HEK293 (cell line): ENCODE measurements around the gene PSMD8.

ENCODE experiments used
- GLI2 ChIP-seq: fragments of 450-650 bp; formaldehyde crosslinking; IDR thresholded peaks from 2 replicates; pipeline ENCODE4; 2017; ENCODE audit warnings: missing biosample characterization, missing genetic modification characterization, low read depth, borderline replicate concordance
- KLF9 ChIP-seq: fragments of 450-650 bp; formaldehyde crosslinking; IDR thresholded peaks from 2 replicates; pipeline ENCODE4 v1.5.1; 2016; ENCODE audit warnings: missing biosample characterization, missing genetic modification characterization, low read depth
- MYNN ChIP-seq: fragments of 450-650 bp; formaldehyde crosslinking; IDR thresholded peaks from 2 replicates; pipeline ENCODE4 v1.5.1; 2016; ENCODE audit warnings: missing biosample characterization, missing genetic modification characterization, borderline replicate concordance
- SCRT1 ChIP-seq: fragments of 450-650 bp; formaldehyde crosslinking; IDR thresholded peaks from 2 replicates; pipeline ENCODE4 v1.5.1; 2016; ENCODE audit warnings: missing biosample characterization, missing genetic modification characterization, borderline replicate concordance
- ZFP41 ChIP-seq: fragments of 450-650 bp; formaldehyde crosslinking; IDR thresholded peaks from 2 replicates; pipeline ENCODE4 v1.5.1; 2016; ENCODE audit warnings: missing biosample characterization, missing genetic modification characterization, borderline replicate concordance
- ZIC2 ChIP-seq: fragments of 450-650 bp; formaldehyde crosslinking; IDR thresholded peaks from 2 replicates; pipeline ENCODE4 v1.5.1; 2016; ENCODE audit warnings: missing biosample characterization, missing genetic modification characterization
- ZNF214 ChIP-seq: fragments of 450-650 bp; formaldehyde crosslinking; IDR thresholded peaks from 2 replicates; pipeline ENCODE4 v1.5.1; 2017; ENCODE audit warnings: missing biosample characterization, mild to moderate bottlenecking, missing genetic modification characterization, borderline replicate concordance
- ZNF221 ChIP-seq: fragments of 450-650 bp; formaldehyde crosslinking; IDR thresholded peaks from 2 replicates; pipeline ENCODE4 v1.5.1; 2017; ENCODE audit warnings: missing biosample characterization, missing genetic modification characterization, borderline replicate concordance
- ZNF24 ChIP-seq: fragments of 450-650 bp; formaldehyde crosslinking; IDR thresholded peaks from 2 replicates; pipeline ENCODE4 v1.5.1; 2016; ENCODE audit warnings: missing biosample characterization, missing genetic modification characterization
- ZNF266 ChIP-seq: fragments of 450-650 bp; formaldehyde crosslinking; IDR thresholded peaks from 2 replicates; pipeline ENCODE4 v1.5.1; 2016; ENCODE audit warnings: missing biosample characterization, missing genetic modification characterization, low read depth
- ZNF302 ChIP-seq: fragments of 450-650 bp; formaldehyde crosslinking; IDR thresholded peaks from 2 replicates; pipeline ENCODE4 v1.5.1; 2016; ENCODE audit warnings: missing biosample characterization, missing genetic modification characterization, low read depth
- ZNF311 ChIP-seq: fragments of 450-650 bp; formaldehyde crosslinking; IDR thresholded peaks from 2 replicates; pipeline ENCODE4 v1.5.1; 2017; ENCODE audit warnings: missing biosample characterization, missing genetic modification characterization, borderline replicate concordance
- ZNF404 ChIP-seq: fragments of 450-650 bp; formaldehyde crosslinking; IDR thresholded peaks from 2 replicates; pipeline ENCODE4 v1.5.1; 2017; ENCODE audit warnings: missing biosample characterization, missing genetic modification characterization
- ZNF433 ChIP-seq: fragments of 450-650 bp; formaldehyde crosslinking; IDR thresholded peaks from 2 replicates; pipeline ENCODE4 v1.5.1; 2016; ENCODE audit warnings: missing biosample characterization, missing genetic modification characterization, low read depth
- ZNF558 ChIP-seq: fragments of 450-650 bp; formaldehyde crosslinking; IDR thresholded peaks from 2 replicates; pipeline ENCODE4 v1.5.1; 2016; ENCODE audit warnings: missing biosample characterization, missing genetic modification characterization
- ZNF660 ChIP-seq: fragments of 450-650 bp; IDR thresholded peaks from 2 replicates; pipeline ENCODE4 v1.5.1; 2018; ENCODE audit warnings: missing biosample characterization, mild to moderate bottlenecking, missing genetic modification characterization
- ZNF747 ChIP-seq: fragments of 450-650 bp; formaldehyde crosslinking; IDR thresholded peaks from 2 replicates; pipeline ENCODE4 v1.5.1; 2016; ENCODE audit warnings: missing biosample characterization, missing genetic modification characterization
- ZNF777 ChIP-seq: fragments of 450-650 bp; formaldehyde crosslinking; IDR thresholded peaks from 2 replicates; pipeline ENCODE4 v1.5.1; 2017; ENCODE audit warnings: missing biosample characterization, missing genetic modification characterization, borderline replicate concordance
- ZNF785 ChIP-seq: fragments of 450-650 bp; formaldehyde crosslinking; IDR thresholded peaks from 2 replicates; pipeline ENCODE4 v1.5.1; 2016; ENCODE audit warnings: missing biosample characterization, missing genetic modification characterization
- ZNF791 ChIP-seq: fragments of 450-650 bp; formaldehyde crosslinking; IDR thresholded peaks from 2 replicates; pipeline ENCODE4 v1.5.1; 2016; ENCODE audit warnings: missing biosample characterization, missing genetic modification characterization
- TF ChIP-seq, protein P1 (sequence below): fragments of 450-650 bp; formaldehyde crosslinking; conservative IDR thresholded peaks from 2 replicates; pipeline ENCODE4 v1.5.1; 2016; ENCODE audit warnings: low read depth, missing biosample characterization, missing genetic modification characterization
- TF ChIP-seq, protein P2 (sequence below): fragments of 450-650 bp; formaldehyde crosslinking; IDR thresholded peaks from 2 replicates; pipeline ENCODE4 v1.5.1; 2016; ENCODE audit warnings: missing biosample characterization, missing genetic modification characterization
- TF ChIP-seq, protein P3 (sequence below): fragments of 450-650 bp; formaldehyde crosslinking; IDR thresholded peaks from 2 replicates; pipeline ENCODE4 v1.5.1; 2016; ENCODE audit warnings: missing biosample characterization, missing genetic modification characterization
- TF ChIP-seq, protein P4 (sequence below): fragments of 450-650 bp; formaldehyde crosslinking; IDR thresholded peaks from 2 replicates; pipeline ENCODE4 v1.5.1; 2017; ENCODE audit warnings: missing biosample characterization, missing genetic modification characterization
- TF ChIP-seq, protein P5 (sequence below): fragments of 450-650 bp; formaldehyde crosslinking; IDR thresholded peaks from 2 replicates; pipeline ENCODE4 v1.5.1; 2016; ENCODE audit warnings: missing biosample characterization, missing genetic modification characterization
- TF ChIP-seq, protein P6 (sequence below): fragments of 450-650 bp; formaldehyde crosslinking; IDR thresholded peaks from 2 replicates; pipeline ENCODE4 v1.5.1; 2017; ENCODE audit warnings: missing biosample characterization, missing genetic modification characterization

Gene PSMD8

DNA sequence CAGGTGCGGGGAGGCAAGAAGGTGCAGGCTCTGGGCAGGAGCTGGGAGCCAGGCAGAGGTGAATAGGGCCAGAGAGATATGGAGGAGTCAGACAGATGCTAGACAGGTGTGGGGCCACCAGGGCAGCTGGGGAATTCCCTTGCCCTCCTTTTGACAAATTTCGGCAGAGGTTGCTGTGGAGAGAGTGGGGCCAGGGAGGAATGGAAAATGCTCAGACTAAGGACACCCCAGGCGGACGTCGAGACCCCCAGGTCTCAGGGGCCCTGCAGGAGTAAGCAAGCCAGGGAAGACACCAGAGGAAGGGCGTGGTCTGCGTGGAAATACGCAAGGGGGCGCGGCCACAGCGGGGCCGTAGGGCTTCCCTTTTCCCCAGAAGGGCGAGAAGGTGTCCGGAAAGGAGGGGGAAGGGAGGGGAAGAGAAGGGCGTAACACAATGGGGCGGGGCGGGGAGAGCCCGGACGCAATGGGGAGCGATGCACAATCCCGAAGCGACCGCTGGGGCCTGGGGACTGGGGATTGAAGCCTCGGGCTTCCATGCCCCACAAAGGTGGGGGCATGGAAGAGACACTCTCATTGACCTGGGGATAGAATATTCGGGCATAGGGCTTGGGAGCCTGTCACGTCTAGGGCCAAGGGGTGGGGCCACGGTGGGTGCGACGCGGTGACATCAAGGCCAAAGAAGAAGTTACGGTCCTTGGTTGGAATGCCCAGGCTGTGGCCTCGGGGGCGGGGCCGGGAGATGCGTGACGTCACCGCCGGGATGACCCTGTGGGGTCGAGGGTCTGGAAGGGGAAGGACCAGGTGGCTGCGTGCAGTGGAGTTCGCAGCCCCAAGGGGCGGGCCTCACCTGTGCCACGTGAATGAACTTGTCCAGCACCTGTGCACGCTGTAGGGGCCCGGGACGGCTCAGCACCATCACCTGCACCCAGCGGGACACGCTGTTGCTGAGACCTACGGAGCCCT, 43.5 kb downstream of the PSMD8 start (continued):
- TF ChIP-seq, protein P1, sequence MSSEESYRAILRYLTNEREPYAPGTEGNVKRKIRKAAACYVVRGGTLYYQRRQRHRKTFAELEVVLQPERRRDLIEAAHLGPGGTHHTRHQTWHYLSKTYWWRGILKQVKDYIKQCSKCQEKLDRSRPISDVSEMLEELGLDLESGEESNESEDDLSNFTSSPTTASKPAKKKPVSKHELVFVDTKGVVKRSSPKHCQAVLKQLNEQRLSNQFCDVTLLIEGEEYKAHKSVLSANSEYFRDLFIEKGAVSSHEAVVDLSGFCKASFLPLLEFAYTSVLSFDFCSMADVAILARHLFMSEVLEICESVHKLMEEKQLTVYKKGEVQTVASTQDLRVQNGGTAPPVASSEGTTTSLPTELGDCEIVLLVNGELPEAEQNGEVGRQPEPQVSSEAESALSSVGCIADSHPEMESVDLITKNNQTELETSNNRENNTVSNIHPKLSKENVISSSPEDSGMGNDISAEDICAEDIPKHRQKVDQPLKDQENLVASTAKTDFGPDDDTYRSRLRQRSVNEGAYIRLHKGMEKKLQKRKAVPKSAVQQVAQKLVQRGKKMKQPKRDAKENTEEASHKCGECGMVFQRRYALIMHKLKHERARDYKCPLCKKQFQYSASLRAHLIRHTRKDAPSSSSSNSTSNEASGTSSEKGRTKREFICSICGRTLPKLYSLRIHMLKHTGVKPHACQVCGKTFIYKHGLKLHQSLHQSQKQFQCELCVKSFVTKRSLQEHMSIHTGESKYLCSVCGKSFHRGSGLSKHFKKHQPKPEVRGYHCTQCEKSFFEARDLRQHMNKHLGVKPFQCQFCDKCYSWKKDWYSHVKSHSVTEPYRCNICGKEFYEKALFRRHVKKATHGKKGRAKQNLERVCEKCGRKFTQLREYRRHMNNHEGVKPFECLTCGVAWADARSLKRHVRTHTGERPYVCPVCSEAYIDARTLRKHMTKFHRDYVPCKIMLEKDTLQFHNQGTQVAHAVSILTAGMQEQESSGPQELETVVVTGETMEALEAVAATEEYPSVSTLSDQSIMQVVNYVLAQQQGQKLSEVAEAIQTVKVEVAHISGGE (tag by site-specific recombination): peak; percentile 98
- TF ChIP-seq ZNF302 (no peak), ZNF791 (tag by site-specific recombination) (0 out of 2 replicates have a peak, but pooled peaks have one; percentile 10), ZNF214 (no peak), ZNF433 (no peak), ZNF777 (tag by site-specific recombination) (peak; percentile 81; the same call in 1 of the 2 replicates), ZNF785 (tag by site-specific recombination) (no peak), ZNF24 (no peak), ZIC2 (tag by site-specific recombination) (peak; percentile 51), GLI2 (tag by site-specific recombination) (no peak), SCRT1 (tag by site-specific recombination) (0 out of 2 replicates have a peak, but pooled peaks have one; percentile 39), ZNF558 (tag by site-specific recombination) (no peak), ZNF404 (tag by site-specific recombination) (no peak), ZNF266 (no peak), ZNF747 (tag by site-specific recombination) (no peak), ZNF311 (tag by site-specific recombination) (no peak), MYNN (tag by site-specific recombination) (no peak), ZNF660 (no peak), ZFP41 (tag by site-specific recombination) (no peak), KLF9 (tag by site-specific recombination) (peak; percentile 94), ZNF221 (no peak)
- TF ChIP-seq, protein P2, sequence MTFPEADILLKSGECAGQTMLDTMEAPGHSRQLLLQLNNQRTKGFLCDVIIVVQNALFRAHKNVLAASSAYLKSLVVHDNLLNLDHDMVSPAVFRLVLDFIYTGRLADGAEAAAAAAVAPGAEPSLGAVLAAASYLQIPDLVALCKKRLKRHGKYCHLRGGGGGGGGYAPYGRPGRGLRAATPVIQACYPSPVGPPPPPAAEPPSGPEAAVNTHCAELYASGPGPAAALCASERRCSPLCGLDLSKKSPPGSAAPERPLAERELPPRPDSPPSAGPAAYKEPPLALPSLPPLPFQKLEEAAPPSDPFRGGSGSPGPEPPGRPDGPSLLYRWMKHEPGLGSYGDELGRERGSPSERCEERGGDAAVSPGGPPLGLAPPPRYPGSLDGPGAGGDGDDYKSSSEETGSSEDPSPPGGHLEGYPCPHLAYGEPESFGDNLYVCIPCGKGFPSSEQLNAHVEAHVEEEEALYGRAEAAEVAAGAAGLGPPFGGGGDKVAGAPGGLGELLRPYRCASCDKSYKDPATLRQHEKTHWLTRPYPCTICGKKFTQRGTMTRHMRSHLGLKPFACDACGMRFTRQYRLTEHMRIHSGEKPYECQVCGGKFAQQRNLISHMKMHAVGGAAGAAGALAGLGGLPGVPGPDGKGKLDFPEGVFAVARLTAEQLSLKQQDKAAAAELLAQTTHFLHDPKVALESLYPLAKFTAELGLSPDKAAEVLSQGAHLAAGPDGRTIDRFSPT: no peak
- TF ChIP-seq, protein P3, sequence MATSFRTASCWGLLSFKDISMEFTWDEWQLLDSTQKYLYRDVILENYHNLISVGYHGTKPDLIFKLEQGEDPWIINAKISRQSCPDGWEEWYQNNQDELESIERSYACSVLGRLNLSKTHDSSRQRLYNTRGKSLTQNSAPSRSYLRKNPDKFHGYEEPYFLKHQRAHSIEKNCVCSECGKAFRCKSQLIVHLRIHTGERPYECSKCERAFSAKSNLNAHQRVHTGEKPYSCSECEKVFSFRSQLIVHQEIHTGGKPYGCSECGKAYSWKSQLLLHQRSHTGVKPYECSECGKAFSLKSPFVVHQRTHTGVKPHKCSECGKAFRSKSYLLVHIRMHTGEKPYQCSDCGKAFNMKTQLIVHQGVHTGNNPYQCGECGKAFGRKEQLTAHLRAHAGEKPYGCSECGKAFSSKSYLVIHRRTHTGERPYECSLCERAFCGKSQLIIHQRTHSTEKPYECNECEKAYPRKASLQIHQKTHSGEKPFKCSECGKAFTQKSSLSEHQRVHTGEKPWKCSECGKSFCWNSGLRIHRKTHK: no peak
- TF ChIP-seq, protein P4, sequence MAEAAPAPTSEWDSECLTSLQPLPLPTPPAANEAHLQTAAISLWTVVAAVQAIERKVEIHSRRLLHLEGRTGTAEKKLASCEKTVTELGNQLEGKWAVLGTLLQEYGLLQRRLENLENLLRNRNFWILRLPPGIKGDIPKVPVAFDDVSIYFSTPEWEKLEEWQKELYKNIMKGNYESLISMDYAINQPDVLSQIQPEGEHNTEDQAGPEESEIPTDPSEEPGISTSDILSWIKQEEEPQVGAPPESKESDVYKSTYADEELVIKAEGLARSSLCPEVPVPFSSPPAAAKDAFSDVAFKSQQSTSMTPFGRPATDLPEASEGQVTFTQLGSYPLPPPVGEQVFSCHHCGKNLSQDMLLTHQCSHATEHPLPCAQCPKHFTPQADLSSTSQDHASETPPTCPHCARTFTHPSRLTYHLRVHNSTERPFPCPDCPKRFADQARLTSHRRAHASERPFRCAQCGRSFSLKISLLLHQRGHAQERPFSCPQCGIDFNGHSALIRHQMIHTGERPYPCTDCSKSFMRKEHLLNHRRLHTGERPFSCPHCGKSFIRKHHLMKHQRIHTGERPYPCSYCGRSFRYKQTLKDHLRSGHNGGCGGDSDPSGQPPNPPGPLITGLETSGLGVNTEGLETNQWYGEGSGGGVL (tag by site-specific recombination): peak; percentile 95
- TF ChIP-seq, protein P5, sequence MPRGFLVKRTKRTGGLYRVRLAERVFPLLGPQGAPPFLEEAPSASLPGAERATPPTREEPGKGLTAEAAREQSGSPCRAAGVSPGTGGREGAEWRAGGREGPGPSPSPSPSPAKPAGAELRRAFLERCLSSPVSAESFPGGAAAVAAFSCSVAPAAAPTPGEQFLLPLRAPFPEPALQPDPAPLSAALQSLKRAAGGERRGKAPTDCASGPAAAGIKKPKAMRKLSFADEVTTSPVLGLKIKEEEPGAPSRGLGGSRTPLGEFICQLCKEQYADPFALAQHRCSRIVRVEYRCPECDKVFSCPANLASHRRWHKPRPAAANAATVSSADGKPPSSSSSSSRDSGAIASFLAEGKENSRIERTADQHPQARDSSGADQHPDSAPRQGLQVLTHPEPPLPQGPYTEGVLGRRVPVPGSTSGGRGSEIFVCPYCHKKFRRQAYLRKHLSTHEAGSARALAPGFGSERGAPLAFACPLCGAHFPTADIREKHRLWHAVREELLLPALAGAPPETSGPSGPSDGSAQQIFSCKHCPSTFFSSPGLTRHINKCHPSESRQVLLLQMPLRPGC: no peak
- TF ChIP-seq, protein P6, sequence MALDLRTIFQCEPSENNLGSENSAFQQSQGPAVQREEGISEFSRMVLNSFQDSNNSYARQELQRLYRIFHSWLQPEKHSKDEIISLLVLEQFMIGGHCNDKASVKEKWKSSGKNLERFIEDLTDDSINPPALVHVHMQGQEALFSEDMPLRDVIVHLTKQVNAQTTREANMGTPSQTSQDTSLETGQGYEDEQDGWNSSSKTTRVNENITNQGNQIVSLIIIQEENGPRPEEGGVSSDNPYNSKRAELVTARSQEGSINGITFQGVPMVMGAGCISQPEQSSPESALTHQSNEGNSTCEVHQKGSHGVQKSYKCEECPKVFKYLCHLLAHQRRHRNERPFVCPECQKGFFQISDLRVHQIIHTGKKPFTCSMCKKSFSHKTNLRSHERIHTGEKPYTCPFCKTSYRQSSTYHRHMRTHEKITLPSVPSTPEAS (tag by site-specific recombination): peak; percentile 7; the same call in 1 of the 2 replicates
